A673 (cell line): Measurements from ENCODE around the gene MEGF6.

Experiments used
- CTCF ChIP-seq: fragments of 300-800, 200-600 bp; sonication (generic); conservative IDR thresholded peaks from 2 replicates; pipeline ENCODE4 v1.5.1; 2017; ENCODE audit warnings: low read depth, mild to moderate bottlenecking, antibody characterized with exemption, low read length, moderate library complexity, mixed read lengths
- EZH2 ChIP-seq: fragments of 200-600 bp; sonication (generic); IDR thresholded peaks from 2 replicates; pipeline ENCODE4 v1.6.1; 2017; ENCODE audit warnings: borderline replicate concordance, low read depth, mild to moderate bottlenecking, mixed read lengths, antibody characterized with exemption, low read length; ENCODE audit not compliant: poor library complexity, severe bottlenecking

- no peak for TF ChIP-seq EZH2
- TF ChIP-seq CTCF: no peak
Observed at GRCh38 chr1:3596663-3597598, 14.4 kb downstream of the MEGF6 start.
